Mesodermal cell (in vitro differentiated cells): ENCODE data around the gene POR.

Experiments used
- H3K27ac ChIP-seq: 2 replicates; pipeline ENCODE4 v1.7.0; 2013; ENCODE audit warnings: mild to moderate bottlenecking, low read depth, low read length, moderate library complexity; ENCODE audit not compliant: severe bottlenecking
- H3K36me3 ChIP-seq: 2 replicates; pipeline ENCODE4 v1.7.1; 2013; ENCODE audit warnings: mild to moderate bottlenecking, low read length, moderate library complexity; ENCODE audit not compliant: control insufficient read depth, insufficient read depth
- H3K4me1 ChIP-seq: one replicate; pipeline ENCODE4 v1.7.1; 2013; ENCODE audit warnings: mild to moderate bottlenecking, low read length; ENCODE audit not compliant: insufficient read depth, control insufficient read depth, poor library complexity, severe bottlenecking
- H3K4me3 ChIP-seq: 2 replicates; pipeline ENCODE4 v1.7.0; 2013; ENCODE audit warnings: low read length, control low read depth, mild to moderate bottlenecking; ENCODE audit not compliant: insufficient read depth, poor library complexity, severe bottlenecking; ENCODE audit errors: extremely low read depth
- H3K9me3 ChIP-seq: 2 replicates; pipeline ENCODE4 v1.7.1; 2013; ENCODE audit warnings: mild to moderate bottlenecking, low read length, moderate library complexity; ENCODE audit not compliant: control insufficient read depth
- WGBS, 2 experiments: methylation state at CpG; one replicate each; pipeline ENCODE4 v1.1.5; 2013; ENCODE audit warnings: missing lambda C conversion rate in 2 of 2; ENCODE audit not compliant: insufficient coverage in 2 of 2; 5-methylcytosine and 5-hydroxymethylcytosine counted together

POR gene

DNA sequence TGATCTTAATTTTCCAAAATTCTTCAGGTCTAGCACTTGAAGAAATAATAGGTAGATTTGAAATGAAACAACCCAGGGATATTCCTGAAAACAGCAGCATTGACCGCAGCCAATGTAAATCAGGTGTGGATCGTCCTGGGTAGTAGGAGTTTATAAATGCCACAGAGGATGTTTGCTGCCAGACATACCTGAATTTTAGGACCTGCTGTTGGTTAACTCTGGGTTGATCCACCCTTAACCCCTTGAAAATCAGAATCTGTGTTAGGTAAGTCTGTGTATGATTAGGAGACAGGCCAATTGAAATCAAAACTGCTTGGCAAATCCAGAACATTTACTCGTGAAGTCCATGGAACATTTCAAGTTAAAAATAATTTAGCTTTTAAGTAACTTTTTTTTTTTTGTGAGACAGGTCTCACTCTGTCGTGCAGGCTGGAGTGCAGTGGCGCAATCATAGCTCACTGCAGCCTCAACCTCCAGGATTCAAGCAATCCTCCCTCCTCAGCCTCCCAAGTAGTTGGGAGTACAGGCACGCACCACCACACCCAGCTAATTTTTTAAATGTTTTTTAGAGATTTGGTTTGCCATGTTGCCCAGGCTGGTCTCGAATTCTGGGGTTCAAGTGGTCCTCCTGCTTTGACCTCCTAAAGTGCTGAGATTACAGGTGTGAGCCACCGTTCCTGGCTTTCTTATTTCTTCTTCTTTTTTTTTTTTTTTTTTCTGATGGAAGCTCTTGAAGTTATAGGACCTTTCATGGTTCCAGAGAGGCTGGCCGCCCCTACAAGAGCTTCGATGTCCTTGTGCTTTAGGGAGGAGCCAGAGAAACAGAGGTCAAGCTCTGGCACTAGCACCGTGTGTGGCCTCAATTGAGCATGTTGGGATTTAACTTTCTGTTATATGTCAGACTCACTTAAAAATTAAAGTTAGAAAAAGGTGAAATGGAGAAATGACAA is 2.0 kb downstream of the POR start:
- 88 to 91% methylated on average over 4 to 7 of the region's 11 CpGs for WGBS, 2 experiments
- peaks cover 12% of the 10 kb centered on the region for H3K4me1 ChIP-seq
- no peak overlapping the region for H3K27ac ChIP-seq
- H3K36me3 ChIP-seq = no peaks in the 10 kb centered on the region
- no peaks in the 10 kb centered on the region for H3K9me3 ChIP-seq
- no peak overlapping the region for H3K4me3 ChIP-seq

DNA sequence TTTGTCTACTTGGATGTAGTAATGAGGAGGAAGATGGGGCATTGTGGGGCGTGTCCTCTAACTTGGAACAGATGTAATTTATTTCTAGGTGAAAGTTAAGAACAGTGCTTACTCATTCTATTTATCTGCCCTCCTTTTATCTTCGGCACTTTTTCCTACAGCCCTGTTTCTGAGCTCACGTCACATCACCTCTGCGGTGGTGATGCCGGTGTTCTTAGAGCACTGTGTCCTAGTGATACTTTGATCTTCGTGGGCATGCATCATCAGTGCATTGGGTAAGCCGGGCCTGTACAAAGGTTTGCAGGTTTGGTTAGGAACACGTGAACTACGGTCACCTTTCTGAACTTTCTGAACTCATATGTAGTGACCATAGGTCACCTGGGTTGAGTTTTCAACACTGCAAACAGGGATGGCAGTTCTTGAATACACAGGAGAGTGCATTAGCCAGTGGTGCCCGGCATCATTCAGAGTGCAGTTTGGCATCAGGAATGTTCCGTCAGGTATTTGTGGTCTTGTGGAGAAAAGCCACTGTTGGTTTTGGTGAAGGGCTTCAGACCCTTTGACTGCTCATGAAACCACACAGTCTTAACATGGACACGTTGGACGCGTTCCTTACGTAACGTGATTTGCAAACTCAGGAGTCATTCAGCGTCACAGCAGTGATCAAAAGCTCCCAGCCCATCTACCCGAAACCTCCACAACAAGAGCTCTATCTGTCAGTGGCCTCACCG is 5.6 kb downstream of the POR start:
- Histone ChIP-seq H3K4me1 (peaks cover 6% of the 10 kb centered on the region), H3K36me3 (peaks cover 3% of the 10 kb centered on the region), H3K9me3 (no peaks in the 10 kb centered on the region), H3K27ac (no peak overlapping the region), H3K4me3 (no peak overlapping the region)
- WGBS, 2 experiments = 94 to 95% methylated on average over 18 of the region's 19 CpGs

DNA sequence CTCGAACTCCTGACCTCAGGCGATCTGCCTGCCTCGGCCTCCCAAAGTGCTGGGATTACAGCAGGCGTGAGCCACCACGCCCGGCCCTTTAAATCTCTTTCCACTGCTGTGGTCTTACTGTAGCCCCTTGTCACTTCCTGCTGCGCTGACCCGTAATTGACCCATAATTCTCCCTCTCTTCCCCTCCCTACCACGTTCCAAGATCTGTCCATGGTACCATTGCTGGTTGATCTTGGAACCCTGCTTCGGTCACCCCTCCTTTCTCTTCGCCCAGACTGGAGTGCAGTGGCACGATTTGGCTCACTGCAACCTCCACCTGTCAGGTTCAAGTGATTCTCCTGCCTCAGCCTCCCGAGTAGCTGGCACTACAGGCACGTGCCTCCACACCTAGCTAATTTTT is 6.5 kb downstream of the POR start:
- H3K27ac ChIP-seq = no peak overlapping the region
- H3K36me3 ChIP-seq = peaks cover 5% of the 10 kb centered on the region
- H3K4me3 ChIP-seq = no peak overlapping the region
- no peaks in the 10 kb centered on the region for H3K9me3 ChIP-seq
- 85 to 87% methylated on average over 14 of the region's 14 CpGs for WGBS, 2 experiments
- peaks cover under 1% of the 10 kb centered on the region for H3K4me1 ChIP-seq

DNA sequence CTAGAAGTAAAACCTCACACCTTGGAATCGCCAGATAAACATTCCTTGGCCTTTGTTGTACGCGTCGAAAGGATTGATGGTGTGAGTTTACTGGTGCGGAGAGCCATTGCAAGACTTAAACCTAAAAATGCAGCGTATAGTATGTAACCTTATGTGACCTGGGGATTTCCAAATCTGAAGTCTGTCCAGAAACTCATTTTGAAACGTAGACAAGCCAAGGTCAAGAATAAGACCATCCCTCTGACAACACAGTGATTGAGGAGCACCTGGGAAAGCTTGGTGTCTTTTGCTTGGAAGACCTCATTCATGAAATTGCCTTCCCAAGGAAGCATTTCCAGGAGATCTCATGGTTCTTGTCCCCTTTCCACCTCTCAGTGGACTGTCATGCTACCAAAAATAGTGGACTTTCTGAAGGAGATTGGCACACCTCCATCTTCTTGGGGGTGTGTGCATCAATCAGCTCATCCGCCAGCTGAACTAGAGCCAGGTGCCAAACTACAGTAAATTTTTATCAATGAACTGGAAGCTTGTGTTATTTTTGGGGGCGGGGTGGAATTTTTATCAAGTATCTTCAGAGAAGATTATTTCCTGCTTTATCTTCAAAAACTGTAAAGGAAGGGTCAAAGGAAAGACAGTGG is 8.1 kb downstream of the POR start:
- 98% methylated on average over 7 to 8 of the region's 9 CpGs for WGBS, 2 experiments
- Histone ChIP-seq H3K4me1 (no peaks in the 10 kb centered on the region), H3K27ac (no peak overlapping the region)

DNA sequence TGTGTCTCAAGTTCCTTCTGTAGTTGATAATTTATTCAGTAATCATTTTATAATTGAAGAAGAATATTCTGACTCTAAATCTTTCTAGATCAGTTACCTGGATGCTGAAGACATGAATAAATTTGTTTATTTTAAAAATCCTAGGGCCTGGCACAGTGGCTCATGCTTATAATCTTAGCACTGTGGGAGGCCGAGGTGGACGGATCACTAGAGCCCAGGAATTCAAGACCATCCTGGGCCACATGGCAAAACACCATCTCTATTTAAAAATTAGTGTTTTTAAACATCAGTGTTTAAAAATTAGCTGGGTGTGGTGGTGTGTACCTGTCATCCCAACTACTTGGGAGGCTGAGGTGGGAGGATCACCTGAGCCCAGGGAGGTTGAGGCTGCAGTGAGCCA is 9.3 kb downstream of the POR start:
- Histone ChIP-seq H3K9me3 (no peaks in the 10 kb centered on the region), H3K36me3 (peaks cover 15% of the 10 kb centered on the region), H3K27ac (no peak overlapping the region), H3K4me1 (no peaks in the 10 kb centered on the region), H3K4me3 (no peak overlapping the region)
- WGBS, 2 experiments = 100% methylated on average over 2 of the region's 2 CpGs; no CpG with 5 or more reads in 1 of the 2 experiments

More for the DNA sequence above, 8.1 kb downstream of the POR start:
- Histone ChIP-seq H3K36me3 (peaks cover 7% of the 10 kb centered on the region), H3K9me3 (no peaks in the 10 kb centered on the region), H3K4me3 (no peak overlapping the region)

DNA sequence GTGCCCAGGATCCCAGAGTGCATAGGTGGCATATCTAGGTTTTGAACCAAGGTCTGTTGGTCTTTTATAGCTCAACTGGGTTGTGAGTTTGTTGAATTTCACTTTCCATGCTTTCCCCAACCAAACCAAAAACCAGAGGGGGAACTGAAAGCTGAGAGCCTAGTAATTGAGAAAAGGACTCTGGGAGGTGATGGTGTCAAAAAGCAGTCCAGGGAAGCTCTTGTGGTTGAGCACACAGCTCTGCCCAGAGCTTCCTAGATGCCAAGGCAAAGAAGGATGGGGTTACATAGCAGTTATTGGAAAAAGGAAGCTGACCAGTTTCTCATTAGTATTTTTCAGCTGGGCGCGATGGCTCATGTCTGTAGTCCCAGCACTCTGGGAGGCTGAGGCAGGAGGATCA is 9.9 kb downstream of the POR start:
- WGBS, 2 experiments = 100% methylated on average over 2 of the region's 2 CpGs
- peaks cover 19% of the 10 kb centered on the region for H3K36me3 ChIP-seq
- H3K4me1 ChIP-seq = no peaks in the 10 kb centered on the region
- no peaks in the 10 kb centered on the region for H3K9me3 ChIP-seq
- H3K27ac ChIP-seq = no peak overlapping the region
- H3K4me3 ChIP-seq = no peak overlapping the region

DNA sequence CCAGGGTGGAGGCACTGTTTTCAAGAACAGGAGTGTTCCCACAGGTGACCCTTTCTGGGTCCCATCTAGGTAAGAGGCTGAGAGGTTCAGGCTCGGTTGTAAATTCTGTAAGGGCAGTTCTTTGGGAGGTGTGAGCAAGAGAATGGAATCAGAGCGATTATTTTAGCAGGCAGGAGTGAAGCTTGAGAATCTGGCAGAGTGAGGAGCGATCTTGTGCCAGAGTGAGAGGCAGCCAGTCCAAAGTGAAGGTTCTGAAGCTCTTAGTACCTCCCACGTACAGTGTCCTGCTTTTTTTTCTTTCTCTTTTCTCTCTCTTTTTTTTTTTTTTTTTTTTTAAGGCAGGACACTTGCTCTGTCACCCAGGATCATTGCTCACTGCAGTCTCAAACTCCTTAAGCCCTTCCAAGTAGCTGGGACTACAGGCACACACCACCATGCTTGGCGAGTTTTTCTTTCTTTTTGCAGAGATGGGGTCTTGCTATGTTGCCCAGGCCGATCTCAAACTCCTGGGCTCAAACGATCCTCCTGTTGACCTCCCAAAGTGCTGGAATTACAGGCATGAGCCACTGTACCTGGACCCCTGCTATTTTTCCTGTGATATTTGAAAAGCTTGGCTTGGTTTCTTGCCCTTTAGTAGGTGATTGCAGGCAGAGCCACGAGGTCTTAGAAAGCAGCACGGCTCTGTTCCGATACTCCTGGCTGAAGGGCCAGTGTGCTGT is 10.9 kb downstream of the POR start:
- H3K36me3 ChIP-seq = peaks cover 22% of the 10 kb centered on the region
- no peaks in the 10 kb centered on the region for H3K4me1 ChIP-seq
- 92% methylated on average over 8 to 10 of the region's 10 CpGs for WGBS, 2 experiments
- no peak overlapping the region for H3K4me3 ChIP-seq
- H3K27ac ChIP-seq = no peak overlapping the region
- no peaks in the 10 kb centered on the region for H3K9me3 ChIP-seq

DNA sequence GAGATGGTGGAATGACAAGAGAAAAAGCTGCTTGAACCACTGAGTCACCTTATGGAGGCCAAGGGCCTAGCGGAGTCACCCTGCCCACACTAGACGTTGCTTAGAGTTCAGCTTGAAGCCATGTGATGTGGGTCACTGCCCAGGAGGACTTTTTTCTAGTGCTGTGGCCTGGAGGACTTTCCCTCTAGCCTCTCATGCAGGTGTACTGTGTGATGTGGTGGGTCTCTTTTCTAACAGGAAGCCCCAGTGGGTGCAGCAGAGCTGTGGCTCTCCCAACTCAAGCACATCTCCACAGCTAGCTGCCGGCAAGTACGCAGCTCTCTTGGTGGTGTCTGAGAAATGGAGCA is 13.6 kb downstream of the POR start:
- 94 to 100% methylated on average over 3 of the region's 4 CpGs for WGBS, 2 experiments
- no peaks in the 10 kb centered on the region for H3K4me1 ChIP-seq
- H3K9me3 ChIP-seq = no peaks in the 10 kb centered on the region
- H3K4me3 ChIP-seq = no peak overlapping the region
- H3K36me3 ChIP-seq = peaks cover 21% of the 10 kb centered on the region
- no peak overlapping the region for H3K27ac ChIP-seq

DNA sequence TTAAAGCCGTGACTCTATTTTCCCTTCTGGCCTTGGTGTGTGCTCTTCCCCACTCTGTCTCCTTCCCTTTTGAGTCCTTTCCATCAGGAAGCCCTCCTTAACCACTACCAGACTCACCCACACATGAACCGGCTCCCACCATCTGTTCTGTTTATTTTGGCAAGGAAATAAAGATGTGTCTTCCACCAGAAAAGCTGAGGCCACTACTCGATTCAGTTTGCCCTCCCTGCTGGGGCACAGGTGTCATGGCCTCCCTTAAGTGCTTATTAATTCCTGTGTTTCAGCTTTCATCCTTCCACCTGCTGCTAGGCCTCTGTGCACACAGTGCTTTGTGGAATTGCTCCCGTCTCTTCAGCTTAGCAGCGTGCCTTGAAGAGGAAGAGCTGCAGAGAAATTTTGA is 16.7 kb downstream of the POR start:
- Histone ChIP-seq H3K4me3 (no peak overlapping the region), H3K36me3 (peaks cover 24% of the 10 kb centered on the region), H3K4me1 (no peaks in the 10 kb centered on the region), H3K27ac (no peak overlapping the region), H3K9me3 (no peaks in the 10 kb centered on the region)
- 94 to 95% methylated on average over 5 of the region's 5 CpGs for WGBS, 2 experiments
